GM18511 (cell line): Measurements from ENCODE around the gene ANKRD36C.
"Not testable (repeated sequence)": the region's sequence is repeated elsewhere in the genome, so short reads cannot be mapped to it uniquely, and the experiment has no call there.

Experiments
- ATAC-seq: cut with Tn5 transposase; IDR thresholded peaks from one replicate; pipeline ENCODE4 v1.9.1; 2021; ENCODE audit warnings: mild to moderate bottlenecking, moderate library complexity; ENCODE audit not compliant: unreplicated experiment

Gene ANKRD36C

DNA sequence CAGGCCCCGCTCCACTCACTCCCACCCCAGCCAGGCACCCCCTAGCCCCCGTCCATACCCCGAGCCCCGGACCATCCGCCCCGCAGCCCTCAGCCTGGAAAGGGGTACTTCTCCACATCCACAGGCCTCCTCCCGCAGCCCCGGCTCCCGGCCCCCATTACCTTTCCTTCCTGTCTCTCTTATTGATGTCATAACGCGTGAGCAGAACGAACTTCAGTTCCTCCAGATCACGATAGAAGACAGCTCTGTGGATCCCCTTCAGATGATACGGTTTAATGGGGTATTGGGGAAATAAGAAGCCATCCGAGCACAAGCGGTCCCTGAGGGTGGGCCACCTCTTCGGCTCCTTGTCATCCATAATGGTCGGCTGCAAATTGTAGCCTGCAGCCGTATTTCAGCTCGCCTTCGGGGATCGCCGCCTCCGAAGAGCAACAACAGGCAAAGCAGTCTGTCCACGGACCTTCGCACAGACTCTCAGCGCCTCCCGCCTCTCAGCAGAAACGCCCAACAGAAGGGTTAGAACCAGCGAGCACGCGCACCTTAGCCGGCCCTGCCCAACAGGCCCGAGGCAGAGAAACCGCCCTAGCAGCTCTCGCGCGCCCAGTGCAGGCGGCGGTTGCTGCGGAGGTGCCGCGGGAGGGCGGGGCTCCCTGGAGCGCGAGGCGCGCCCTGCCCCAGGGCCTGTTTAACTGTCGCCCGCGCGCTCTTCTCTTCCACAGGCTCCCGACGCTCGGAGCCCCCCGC is at the start of gene ANKRD36C:
Gene ANKRD36C, minus strand, starts transcription at position 474 of the 744 bp plus-strand sequence. Its CDS starts 116 bp downstream, at position 358.
- ATAC-seq = peak; percentile 91

DNA sequence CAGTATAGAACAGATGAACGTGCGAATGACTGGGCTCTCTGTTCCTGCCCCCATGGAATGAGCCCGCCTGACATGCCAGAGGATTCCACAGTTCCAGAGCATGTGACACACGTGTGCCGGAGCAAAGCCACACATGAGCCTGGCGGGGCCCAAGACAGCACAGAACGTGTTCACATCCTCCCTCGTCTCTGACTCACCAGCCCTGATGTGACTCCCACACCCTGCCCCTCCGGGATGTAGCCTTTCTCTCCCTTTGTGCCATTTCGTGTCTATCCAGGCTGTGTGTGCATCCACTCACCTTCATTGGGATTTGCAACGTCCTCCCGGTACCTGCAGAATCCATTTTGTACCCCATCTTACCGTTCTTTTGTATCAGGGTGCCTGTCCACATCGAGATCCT is 43.9 kb upstream of the ANKRD36C start:
- ATAC-seq = not testable (repeated sequence)

DNA sequence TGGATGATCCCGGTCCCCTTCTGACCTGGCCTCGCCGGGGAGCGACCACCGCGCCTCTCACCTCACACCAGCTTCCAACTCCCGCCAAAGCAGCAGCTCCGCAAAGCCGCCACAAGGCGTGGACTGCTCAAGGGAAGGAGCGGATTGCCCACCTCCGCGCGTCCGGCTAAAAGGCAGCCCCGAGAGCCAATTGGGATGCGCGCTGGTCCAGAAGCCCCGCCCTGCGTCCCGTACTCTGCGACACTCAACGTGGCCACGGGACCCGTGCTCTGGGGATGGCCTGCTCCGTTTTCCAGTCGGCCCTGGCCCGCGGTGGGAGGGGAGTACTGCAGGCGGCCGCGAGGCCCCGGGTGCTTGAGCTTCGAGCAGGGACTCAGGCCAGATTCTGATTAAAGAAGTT is 43.2 kb upstream of the ANKRD36C start, which contains the start of gene GPAT2:
Gene GPAT2, minus strand, starts transcription at position 125 of the 400 bp plus-strand sequence. CDS start 2,557 bp downstream, outside the sequence.
- ATAC-seq = not testable (repeated sequence)

DNA sequence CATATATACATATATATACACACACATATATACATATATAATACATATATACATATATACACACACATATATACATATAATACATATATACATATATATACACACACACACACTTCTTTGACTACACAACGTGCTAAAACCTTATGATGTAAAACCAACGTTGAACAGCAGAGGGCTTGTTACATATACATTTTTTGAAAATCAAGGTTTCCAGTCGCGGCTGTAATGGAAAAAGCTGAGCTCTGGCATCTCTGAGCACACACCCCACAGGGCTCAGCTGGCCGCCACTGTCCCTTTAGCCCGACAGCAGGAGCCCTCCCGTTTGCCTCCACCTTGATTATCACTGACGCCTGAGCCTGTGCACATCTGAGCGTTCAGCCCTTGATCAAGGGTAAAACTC is 42.4 kb upstream of the ANKRD36C start:
- ATAC-seq = not testable (repeated sequence)

DNA sequence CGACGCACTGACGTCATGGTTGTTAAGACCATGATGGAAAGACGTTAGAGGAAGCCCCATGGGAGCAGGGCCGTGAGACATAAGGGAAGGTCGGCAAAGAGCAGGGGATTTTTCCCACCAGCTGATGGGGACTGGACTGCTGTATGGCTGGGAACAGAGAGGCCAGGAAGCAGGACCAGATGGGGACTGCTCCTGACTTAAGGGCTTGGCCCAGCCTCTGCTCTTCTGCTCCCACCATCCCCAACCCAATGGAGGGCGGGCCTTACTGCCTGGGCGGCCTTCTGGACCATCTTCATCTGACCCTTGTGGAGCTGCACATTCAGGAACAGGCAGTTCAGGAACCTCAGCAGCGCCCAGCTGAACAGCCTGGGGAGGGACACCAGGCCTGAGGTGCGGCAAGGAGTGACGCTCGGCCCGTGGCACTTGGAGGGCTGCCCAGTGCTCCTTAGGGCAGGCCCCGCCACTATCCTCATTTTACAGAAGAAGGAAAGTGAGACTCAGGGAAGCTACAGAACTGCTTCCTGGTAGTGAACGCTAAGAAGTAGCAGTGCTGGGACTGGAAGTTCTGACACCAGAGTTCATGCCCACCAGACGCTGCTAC is 36.2 kb upstream of the ANKRD36C start:
- not testable (repeated sequence) for ATAC-seq

DNA sequence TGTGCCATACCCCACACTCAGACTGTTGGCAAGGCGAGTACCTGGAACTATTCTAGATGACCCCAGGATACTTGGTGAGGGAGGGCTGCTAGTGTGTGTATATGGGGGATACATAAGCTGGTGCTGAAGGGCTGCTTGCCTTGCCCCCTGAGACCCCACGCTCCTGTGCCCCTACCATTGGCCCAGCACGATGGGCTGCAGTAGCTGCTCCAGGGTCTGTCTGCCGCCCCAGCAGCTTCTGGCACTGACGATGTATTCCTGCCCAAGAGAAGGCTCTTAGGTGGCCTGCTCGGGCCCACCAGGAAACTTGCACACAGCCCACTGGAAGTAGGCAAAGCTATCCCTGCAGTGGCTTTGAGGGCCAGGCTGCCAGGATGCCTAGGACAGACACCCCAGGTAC is 34.1 kb upstream of the ANKRD36C start:
- not testable (repeated sequence) for ATAC-seq

DNA sequence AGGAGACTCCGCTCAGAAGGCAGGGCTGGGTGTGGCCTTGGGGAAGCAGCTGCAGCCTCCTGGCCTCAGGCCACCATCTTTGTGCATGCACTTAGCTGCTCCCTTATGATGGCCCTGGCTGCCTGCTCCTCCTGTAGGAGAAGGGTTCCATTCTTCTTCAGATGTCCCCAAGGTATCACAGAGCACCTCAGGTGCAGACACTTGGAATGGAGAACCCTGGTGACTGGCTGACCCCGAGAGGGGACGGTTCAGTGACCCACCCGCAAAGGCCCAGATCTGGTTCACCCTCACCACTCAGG is 33.5 kb upstream of the ANKRD36C start:
- ATAC-seq = no peak

DNA sequence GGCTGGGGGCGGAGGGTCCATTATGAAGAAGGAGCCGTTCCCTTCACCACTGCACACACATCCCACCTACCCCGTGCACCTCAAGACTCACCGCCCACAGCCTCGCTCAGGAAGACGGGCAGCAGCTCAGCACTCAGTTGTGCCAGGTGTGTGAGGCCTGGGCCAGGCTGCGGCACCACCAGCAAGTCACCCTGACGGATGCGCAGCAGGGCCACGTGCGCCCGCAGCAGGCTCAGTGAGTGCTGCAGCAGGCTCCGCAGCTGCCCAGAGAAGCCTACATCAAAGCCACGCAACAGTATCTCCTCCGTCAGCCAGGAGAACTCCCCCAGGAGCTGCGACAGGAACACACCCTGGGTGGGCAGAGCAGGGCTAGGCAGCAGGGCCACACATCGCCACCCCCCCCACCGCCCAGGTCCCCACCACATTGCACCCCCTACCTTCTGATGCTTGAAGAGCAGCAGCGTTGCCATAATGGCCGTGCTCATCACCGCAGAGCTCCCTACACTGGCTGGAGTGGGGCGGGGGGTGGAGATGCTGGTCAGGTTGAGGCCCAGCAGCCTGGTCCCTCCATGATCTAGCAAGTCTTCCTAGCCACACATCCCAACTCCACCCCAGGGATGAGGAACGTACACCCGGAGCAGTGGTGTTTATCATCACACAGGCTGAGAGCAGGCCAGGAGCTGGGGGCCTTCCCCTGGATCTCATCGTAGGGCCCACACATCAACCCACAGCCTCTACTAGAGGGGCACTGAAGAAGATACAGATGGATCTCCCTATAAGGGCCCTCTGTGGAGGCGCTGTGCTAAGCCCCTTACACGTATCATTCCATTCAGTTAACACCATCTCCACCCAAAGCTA is 32.9 kb upstream of the ANKRD36C start:
- no peak for ATAC-seq

DNA sequence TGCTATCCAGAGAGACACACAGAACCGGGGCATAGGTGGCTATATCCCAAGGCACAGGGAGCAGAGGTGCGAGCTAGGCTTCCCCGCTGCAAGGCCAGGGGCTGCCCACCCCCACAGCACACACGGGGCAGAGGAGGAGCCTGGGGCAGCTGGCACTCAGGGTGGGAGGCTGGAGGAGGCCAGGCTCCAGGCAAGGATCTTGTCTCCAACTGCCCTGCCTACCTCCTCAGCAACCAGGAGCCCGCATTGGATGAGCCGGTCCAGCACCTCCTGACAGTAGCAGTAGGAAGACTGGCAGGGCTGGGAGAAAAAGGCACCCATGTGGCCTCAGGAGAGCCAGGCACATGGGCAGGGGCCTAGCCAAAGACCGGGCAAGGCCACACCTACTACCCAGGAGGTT is 32.1 kb upstream of the ANKRD36C start:
- ATAC-seq = not testable (repeated sequence)

DNA sequence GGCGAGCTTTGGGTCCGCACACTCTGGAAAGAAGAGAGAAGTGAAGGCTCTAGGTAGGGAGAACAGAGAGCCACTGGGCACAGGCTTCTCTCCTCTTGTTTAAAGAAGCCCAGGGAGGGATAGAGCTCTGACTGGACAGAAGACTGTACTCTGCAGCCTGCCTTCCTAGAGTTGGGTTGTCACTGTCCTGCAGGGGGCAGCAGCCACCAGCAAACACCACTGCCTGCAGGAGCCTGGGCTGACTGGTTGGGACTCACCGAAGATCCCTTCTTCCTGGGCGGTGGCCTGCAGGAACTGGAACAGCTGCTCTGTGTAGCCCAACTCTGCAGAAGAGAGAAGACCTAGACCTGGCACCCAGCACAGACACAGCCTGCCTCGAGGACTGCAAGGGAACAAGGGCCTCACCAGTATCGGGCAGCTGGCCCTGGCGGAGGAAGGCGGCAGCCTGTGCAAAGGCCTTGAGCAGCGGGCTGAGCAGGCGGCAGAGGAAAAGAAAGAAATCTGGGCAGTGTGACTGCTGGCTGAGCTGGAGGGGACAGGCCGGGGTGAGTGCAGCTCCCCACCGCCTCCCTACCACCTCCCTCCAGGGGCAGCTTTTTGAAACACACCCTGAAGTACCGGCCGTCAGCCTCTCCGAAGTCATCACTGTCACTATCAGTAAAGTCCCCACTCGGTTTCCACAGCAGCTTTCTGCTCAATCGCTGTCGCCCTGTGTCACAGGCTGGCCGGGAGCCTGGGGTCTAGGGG is 31.2 kb upstream of the ANKRD36C start:
- peak; percentile 88 for ATAC-seq

DNA sequence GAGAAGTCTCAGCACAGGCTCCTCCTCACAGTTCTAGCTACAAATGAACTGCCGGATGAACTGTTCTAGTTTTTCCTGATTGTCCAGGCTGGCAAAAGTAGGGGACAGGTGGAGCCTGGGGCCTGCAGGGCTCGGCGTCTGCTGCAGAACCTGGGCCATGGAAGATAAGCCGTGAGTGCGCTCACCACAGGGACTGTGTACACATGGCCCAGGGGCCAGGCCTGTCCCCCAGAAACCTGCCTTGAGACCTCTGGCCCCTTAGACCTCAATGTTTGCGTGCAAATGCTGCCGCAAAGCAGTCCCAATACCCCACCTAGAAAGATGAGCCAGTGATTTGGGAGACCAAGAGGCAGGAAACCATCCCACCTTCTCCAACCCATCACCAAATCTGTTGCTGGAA is 30.5 kb upstream of the ANKRD36C start:
- not testable (repeated sequence) for ATAC-seq

DNA sequence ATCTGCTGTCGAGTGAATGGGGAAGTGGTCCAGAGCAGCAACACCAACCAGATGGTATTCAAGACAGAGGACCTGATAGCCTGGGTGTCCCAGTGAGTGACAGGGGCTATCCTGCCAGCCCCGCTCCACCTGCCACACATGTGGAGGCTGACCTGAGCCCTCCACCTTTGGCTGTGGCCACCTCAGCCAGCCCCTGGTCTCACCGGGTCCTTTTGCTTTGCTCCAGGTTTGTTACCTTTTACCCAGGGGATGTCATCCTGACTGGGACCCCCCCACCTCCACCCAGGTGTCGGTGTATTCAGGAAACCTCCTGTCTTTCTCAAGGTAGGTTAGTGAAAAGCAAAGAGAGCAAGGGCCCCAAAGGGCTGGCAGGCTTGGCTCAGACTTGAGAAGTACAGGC is 29.5 kb upstream of the ANKRD36C start:
- not testable (repeated sequence) for ATAC-seq

DNA sequence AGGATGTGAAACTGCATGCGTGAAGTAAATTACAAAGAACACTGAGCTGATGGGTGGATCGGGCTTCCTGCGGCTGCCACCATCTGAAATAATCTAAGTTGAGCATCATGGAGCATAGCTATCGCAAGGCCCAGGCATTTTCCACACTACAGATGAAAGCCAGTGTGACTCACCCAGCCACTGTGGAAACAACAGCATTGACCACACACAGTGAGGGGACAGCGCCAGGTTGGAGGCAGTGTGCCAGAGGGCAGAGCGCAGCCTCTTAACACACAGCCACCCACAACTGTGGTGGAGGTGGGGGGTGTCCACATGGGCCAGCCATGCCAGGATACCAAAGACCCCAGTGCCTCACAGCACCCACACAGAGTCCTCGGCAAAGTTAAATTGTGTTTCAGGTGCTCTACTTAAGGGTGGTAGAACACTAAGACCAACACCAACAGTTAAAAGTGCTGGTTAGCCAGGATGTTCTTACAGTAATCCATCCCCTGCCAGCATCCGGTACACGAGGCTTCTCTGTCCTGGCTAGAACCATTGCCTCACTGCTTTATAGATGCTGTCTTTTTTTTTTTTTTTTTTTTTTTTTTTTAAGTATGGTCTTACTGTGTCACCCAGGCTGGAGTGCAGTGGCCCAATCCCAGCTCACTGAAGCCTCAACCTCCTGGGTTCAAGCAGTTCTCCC is 28.4 kb upstream of the ANKRD36C start:
- not testable (repeated sequence) for ATAC-seq

DNA sequence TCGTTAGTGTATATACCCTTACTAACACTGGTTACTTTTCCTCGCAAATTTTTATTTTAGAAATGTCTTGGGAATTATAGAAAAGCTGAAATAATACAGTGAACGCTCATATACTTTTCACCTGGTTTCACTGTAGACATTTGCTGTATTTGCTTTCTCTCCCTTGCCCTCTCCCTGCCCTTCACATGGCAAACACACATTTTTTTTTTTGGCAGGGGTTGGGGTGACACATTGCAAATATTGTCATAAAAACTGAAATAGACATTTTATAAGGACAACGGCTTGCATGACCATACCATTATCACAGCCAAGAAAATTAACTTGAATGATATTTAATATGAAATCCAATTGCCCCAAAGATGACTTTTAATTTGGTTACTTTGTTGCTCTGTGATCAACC is 24.7 kb upstream of the ANKRD36C start:
- not testable (repeated sequence) for ATAC-seq

DNA sequence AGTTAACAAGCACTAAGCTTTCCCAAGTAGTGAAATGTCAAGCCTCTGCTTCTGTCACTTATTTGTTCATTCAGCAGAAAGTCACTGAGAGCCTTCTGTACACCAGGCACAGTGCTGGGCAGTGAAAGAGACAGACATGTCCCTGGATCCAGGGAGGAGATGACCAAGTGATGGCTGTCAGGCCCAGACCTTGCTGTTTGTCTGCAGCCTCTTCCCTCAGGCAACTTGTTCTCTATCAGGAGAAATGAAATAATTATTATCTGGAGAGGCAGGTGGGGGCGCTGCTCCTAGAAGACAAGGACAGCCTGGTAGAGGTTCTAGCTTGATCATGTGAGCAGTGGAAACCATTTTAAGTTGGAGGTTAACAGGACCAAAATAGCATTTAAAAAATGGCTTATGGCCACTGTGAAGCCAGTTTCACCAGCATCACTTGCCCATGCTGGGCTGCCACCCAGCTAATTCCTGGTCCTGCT is 21.2 kb upstream of the ANKRD36C start:
- not testable (repeated sequence) for ATAC-seq

DNA sequence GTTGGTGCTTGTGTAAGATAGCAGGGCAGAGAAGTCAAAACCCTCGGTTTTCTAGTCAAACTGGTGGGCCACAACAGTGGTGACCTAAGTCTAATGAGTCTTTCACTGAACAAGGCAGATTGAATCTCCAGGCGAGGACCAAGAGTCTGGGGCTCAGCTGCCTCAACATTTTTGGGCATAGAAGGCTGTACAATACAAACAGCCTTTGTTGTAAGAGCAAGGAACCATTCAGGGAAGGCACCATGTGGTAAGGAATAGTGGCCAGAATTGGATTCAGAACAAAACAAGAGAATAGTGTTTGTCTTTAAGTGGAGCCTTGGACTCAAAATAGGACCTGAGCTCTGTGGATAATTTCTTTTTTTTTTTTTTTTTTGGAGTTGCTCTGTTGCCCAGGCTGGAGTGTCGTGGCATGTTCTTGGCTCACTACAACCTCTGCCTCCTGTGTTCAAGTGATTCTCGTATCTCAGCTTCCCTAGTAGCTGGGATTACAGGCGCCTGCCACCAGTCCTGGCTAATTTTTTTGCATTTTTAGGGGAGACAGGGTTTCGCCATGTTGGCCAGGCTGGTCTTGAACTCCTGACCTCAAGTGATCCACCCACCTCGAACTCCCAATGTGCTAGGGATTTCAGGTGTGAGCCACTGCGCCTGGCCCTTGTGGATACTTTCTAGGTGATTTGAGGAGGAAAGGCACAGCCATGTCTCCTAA is 20.6 kb upstream of the ANKRD36C start:
- ATAC-seq = not testable (repeated sequence)

DNA sequence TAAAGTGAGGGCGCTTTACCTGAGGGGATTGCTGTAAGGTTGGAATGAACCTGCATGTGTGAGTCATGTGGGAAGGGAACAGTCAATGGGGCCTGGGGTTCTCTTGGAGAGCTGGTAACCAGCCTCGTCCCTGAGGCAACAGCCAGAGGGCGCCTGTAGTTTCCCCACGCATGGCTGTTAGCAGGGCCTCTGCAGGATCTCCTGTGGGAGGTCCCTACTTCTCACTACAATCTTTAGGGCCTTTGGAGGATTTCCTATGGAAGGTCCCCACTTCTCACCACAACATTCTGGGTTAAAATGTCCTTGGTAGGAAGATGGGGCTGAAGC is 19.5 kb upstream of the ANKRD36C start:
- peak; percentile 12 for ATAC-seq

DNA sequence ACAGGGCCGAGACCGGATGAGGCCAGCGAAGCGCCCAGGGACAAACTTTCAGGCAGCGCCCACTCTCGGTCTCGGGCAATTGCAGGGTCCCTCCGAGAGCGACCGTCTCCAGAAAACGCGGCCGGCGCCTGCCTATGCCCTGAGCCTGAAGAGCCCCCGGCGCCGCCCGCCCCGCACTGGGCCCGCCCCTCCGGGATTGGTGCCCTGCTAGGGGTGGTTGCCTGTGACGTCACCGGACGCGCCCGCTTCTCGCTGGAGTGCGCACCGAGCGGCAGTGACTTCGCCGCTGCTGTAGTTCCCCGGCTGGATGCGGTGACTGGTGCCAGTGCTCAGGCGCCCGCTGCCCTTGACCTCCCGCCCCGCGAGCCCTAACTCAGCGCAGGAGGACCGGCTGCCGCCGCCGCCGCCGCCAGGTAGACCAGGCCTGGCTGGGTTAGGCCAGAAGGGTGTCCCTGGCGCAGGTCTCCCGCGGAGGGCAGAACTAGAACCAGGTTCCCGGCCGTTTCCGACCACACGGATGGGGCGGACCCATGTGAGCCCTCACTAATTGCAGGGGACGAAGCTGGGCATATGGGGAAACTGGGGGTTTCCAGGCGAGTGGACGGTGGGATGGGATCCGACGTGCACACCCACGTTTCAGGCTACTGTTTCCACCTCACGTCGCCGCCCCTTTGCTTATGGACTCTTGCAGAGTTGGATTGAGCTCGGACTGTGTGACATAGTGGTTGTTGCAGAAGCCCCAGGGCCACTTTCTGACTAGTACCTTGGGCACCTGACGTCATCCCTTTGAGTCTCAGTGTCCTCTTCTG is 18.9 kb upstream of the ANKRD36C start:
- peak; percentile 98 for ATAC-seq

DNA sequence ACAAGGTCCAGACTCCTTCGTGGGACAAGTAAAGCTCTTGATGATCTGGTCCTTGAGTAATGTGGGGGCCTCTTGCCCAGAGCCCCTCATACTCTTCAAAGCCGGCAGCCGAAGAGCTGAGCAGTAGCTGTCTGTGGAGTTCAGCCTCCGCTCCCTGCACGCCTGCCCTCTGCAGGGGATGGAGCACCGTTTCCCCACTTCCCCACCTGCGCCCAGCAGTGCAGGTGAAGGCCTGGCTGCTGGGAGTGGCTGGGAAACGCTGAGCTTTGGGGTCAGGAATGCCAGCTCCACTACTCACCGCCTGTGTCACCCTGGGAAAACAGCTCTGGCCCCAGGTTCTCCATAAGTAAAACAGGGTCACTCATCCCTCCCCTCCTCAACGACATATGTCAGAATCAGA is 18.2 kb upstream of the ANKRD36C start:
- peak; percentile 10 for ATAC-seq
